HT1080 (cell line): ENCODE data around the gene STK11. TPM values are rescaled to one million over a fixed set of nuclear protein-coding genes. Genes with fewer than 3 reads are reported as not detected.

Source experiments
- DNase-seq: peaks from one replicate; pipeline ENCODE4 v3.0.0-alpha.2; 2015; ENCODE audit warnings: low read depth
- total RNA-seq: library from RNA; depleted of rRNA; stranded (reverse); fragments of >200 nt; shearing (Covaris generic); gene quantifications from 2 replicates; pipeline ENCODE4 v1.2.3, GENCODE V29; 2014

The STK11 gene
- total RNA-seq, 1 experiment from 2014 or later: 77.2 TPM

- no peak for DNase-seq
Observed at GRCh38 chr19:1248786-1249297, 43.3 kb downstream of the STK11 start.

GRCh38 chr19:1249298-1249989 is 43.9 kb downstream of the STK11 start:
- DNase-seq: peak; percentile 94

GRCh38 chr19:1249990-1250436 is 44.4 kb downstream of the STK11 start:
- DNase-seq: no peak

- DNase-seq: no peak
Observed at GRCh38 chr19:1250437-1251260, 45.1 kb downstream of the STK11 start.

GRCh38 chr19:1251330-1252220 is 46.0 kb downstream of the STK11 start:
- DNase-seq: peak; percentile 72

- peak; percentile 95 for DNase-seq
Observed at GRCh38 chr19:1252221-1252820, 46.7 kb downstream of the STK11 start.

GRCh38 chr19:1252821-1253513 is 47.4 kb downstream of the STK11 start:
- DNase-seq: peak; percentile 91

GRCh38 chr19:1253514-1254080 is 48.0 kb downstream of the STK11 start:
- no peak for DNase-seq

- DNase-seq: no peak
Observed at GRCh38 chr19:1254081-1254527, 48.5 kb downstream of the STK11 start.

GRCh38 chr19:1254530-1255185 is 49.1 kb downstream of the STK11 start:
- DNase-seq: no peak

GRCh38 chr19:1255186-1256161 is 49.9 kb downstream of the STK11 start:
- DNase-seq: no peak

GRCh38 chr19:1256646-1257474 is 51.3 kb downstream of the STK11 start:
- no peak for DNase-seq

GRCh38 chr19:1257475-1258162 is 52.0 kb downstream of the STK11 start:
- DNase-seq: no peak

GRCh38 chr19:1258163-1258492 is 52.5 kb downstream of the STK11 start:
- no peak for DNase-seq

- no peak for DNase-seq
Observed at GRCh38 chr19:1258707-1259205, 53.2 kb downstream of the STK11 start.

- peak; percentile 79 for DNase-seq
Observed at GRCh38 chr19:1259206-1259875, 53.8 kb downstream of the STK11 start.
